K562 (cell line): Measurements from ENCODE around the gene BLM. TPM values are rescaled to one million over a fixed set of nuclear protein-coding genes. Genes with fewer than 3 reads are reported as not detected.

Experiments used
- ATAC-seq: fragments of 200-7000 bp; cut with Tn5 transposase; 3 replicates; pipeline ENCODE4 v1.9.1; 2020; ENCODE audit warnings: moderate library complexity
- BruUV-seq: library from RNA; stranded (reverse); fragments of 400-500 nt; replicated peaks from 2 replicates; lab custom pipeline; 2021; lab: Mats Ljungman, UMichigan
- CTCF ChIA-PET: fragments of 300-600 bp; formaldehyde crosslinking; extraction: SDS; loops from one replicate; lab custom pipeline; 2021; ENCODE audit warnings: low intra/inter-chr PET ratio; lab: Yijun Ruan, JAX
- POLR2A ChIA-PET: fragments of 300-600, 350-650 bp; sonication (Branson Sonifier 250); formaldehyde crosslinking; extraction: SDS; loops from one replicate; lab custom pipeline; 2021; ENCODE audit warnings: antibody characterized with exemption, inconsistent platforms; lab: Yijun Ruan, JAX
- DNase-seq, 4 experiments: peaks; one replicate each; pipeline versions ENCODE4 v3.0.0 to v3.0.0-alpha.2; 2011 to 2018; ENCODE audit warnings: low spot score in 3 of 4, mixed read lengths in 3 of 4; ENCODE audit errors: extremely low read depth in 1 of 4
- FAIRE-seq: peaks from 2 replicates; lab custom pipeline; 2011; peaks lifted over from hg19 to GRCh38; lab: Jason Lieb, UNC
- H2AFZ ChIP-seq: 2 replicates; pipeline ENCODE4 v1.6.0; 2011; ENCODE audit warnings: low read depth, low read length, control low read depth, inconsistent platforms
- H3K27ac ChIP-seq: fragments of 200-600 bp; 3 replicates; pipeline ENCODE4 v1.8.0; 2011; ENCODE audit warnings: low read depth, mild to moderate bottlenecking, control low read depth, inconsistent platforms, low read length, moderate library complexity, mixed read lengths; ENCODE audit errors: extremely low read depth
- H3K27me3 ChIP-seq, 2 experiments: fragments of 300-600 bp in 1 of 2; 2 replicates in 1 of 2; 3 replicates in 1 of 2; pipeline versions ENCODE4 v1.6.0 to v1.8.0; 2011; ENCODE audit warnings: inconsistent platforms in 2 of 2, low read length in 2 of 2, mild to moderate bottlenecking in 1 of 2, mixed read lengths in 1 of 2, moderate library complexity in 1 of 2; ENCODE audit not compliant: control insufficient read depth in 2 of 2, insufficient read depth in 2 of 2
- H3K36me3 ChIP-seq: fragments of 300-600 bp; 3 replicates; pipeline ENCODE4 v1.8.0; 2011; ENCODE audit warnings: mild to moderate bottlenecking, low read length, inconsistent platforms; ENCODE audit not compliant: control insufficient read depth, insufficient read depth
- H3K4me1 ChIP-seq, 2 experiments: fragments of 200-600 bp in 1 of 2; replicated peaks in 1 of 2; 2 replicates in 1 of 2; 3 replicates in 1 of 2; pipeline versions ENCODE4 v1.5.1 to v1.8.0; 2011; ENCODE audit warnings: inconsistent platforms in 2 of 2, low read length in 2 of 2, mild to moderate bottlenecking in 1 of 2, mixed read lengths in 1 of 2, moderate library complexity in 1 of 2; ENCODE audit not compliant: control insufficient read depth in 2 of 2, insufficient read depth in 2 of 2
- H3K4me2 ChIP-seq: 2 replicates; pipeline ENCODE4 v1.6.1; 2011; ENCODE audit warnings: low read length, control low read depth, inconsistent platforms, mixed read lengths; ENCODE audit not compliant: insufficient read depth
- H3K4me3 ChIP-seq: fragments of 200-600 bp; sonication (generic), shearing (Covaris generic); 2 replicates; pipeline ENCODE4 v1.5.1; 2016; ENCODE audit warnings: control low read depth, inconsistent platforms
- H3K79me2 ChIP-seq: fragments of 200-600 bp; 3 replicates; pipeline ENCODE4 v1.8.0; 2011; ENCODE audit warnings: low read length, inconsistent platforms; ENCODE audit not compliant: control insufficient read depth, insufficient read depth
- H3K9ac ChIP-seq, 2 experiments: 2 replicates each; pipeline versions ENCODE4 v1.6.0 to v1.6.1; 2011; ENCODE audit warnings: low read depth in 2 of 2, low read length in 2 of 2, control low read depth in 1 of 2, inconsistent platforms in 1 of 2, mild to moderate bottlenecking in 1 of 2, mixed read lengths in 1 of 2; ENCODE audit not compliant: insufficient read depth in 1 of 2
- H3K9me1 ChIP-seq: one replicate; pipeline ENCODE4 v1.6.0; 2011; ENCODE audit warnings: inconsistent platforms, mild to moderate bottlenecking, low read length, moderate library complexity; ENCODE audit not compliant: control insufficient read depth, insufficient read depth
- H3K9me3 ChIP-seq: replicated peaks from 2 replicates; pipeline ENCODE4 v1.5.1; 2011; ENCODE audit warnings: low read depth, low read length, inconsistent platforms; ENCODE audit not compliant: control insufficient read depth, insufficient read depth
- H4K20me1 ChIP-seq: replicated peaks from 2 replicates; pipeline ENCODE4 v1.6.1; 2011; ENCODE audit warnings: low read length, inconsistent platforms, mixed read lengths; ENCODE audit not compliant: control insufficient read depth, insufficient read depth
- BCOR ChIP-seq: fragments of 450-650 bp; IDR thresholded peaks from 2 replicates; pipeline ENCODE4 v1.6.1; 2016
- CREB1 ChIP-seq, 2 experiments: sonication (generic) in 1 of 2; formaldehyde crosslinking in 1 of 2; IDR thresholded peaks; 2 replicates each; pipeline versions ENCODE4 v1.6.1 to v1.8.0; 2012 to 2022; ENCODE audit warnings: inconsistent platforms in 1 of 2, mild to moderate bottlenecking in 1 of 2, missing genetic modification reagents in 1 of 2, moderate library complexity in 1 of 2
- KDM1A ChIP-seq, 2 experiments: fragments of 450-650 bp; IDR thresholded peaks; 2 replicates each; pipeline ENCODE4 v1.6.1; 2016; ENCODE audit warnings: mild to moderate bottlenecking in 2 of 2
- ZC3H4 ChIP-seq: sonication (generic); formaldehyde crosslinking; IDR thresholded peaks from 2 replicates; pipeline ENCODE4 v1.9.0; 2021; ENCODE audit warnings: missing genetic modification reagents, borderline replicate concordance
- ZFP36 ChIP-seq: fragments of 150-350 bp; IDR thresholded peaks from 2 replicates; pipeline ENCODE4 v1.6.1; 2018; ENCODE audit warnings: low read length, low read depth; ENCODE audit not compliant: partially characterized antibody
- ZNF316 ChIP-seq: fragments of 450-650 bp; IDR thresholded peaks from 2 replicates; pipeline ENCODE4 v1.6.1; 2016
- ZNF584 ChIP-seq: fragments of 200-800 bp; sonication (Bioruptor generic); IDR thresholded peaks from 2 replicates; pipeline ENCODE4 v1.6.1; 2016; ENCODE audit warnings: low read depth, mild to moderate bottlenecking, missing genetic modification characterization, missing compliant biosample characterization
- WGBS: fragments of 100-300 bp; shearing (Covaris generic); methylation state at CpG from one replicate; pipeline ENCODE4 v1.1.6; 2016; ENCODE audit warnings: low coverage, mixed read lengths; ENCODE audit not compliant: insufficient coverage; ENCODE audit errors: missing lambda C conversion rate; 5-methylcytosine and 5-hydroxymethylcytosine counted together
- in situ Hi-C: fragments of 300-500 bp; cut with MboI; formaldehyde crosslinking; loops from 4 replicates; pipeline ENCODE4 v1.15.0; 2018; ENCODE audit warnings: inconsistent platforms, mixed read lengths
- intact Hi-C: fragments of 100-400 bp; cut with micrococcal nuclease; formaldehyde crosslinking; loops from 2 replicates; pipeline ENCODE4 v1.14.2; 2022
- polyA plus RNA-seq, 8 experiments: library from polyadenylated mRNA; depleted of rRNA in 4 of 8; stranded (reverse) in 5 of 8; unstranded in 3 of 8; fragments of >200 nt; fragmentation: Nextera tagmentation in 2 of 8; fragmentation: Illumina TruSeq in 1 of 8; extraction: Ambion mirVana in 2 of 8; extraction: Trizol in 1 of 8; gene quantifications; 2 replicates each; pipeline versions ENCODE4 v1.2.1 to v1.2.3, GENCODE V29; 2011 to 2014; ENCODE audit warnings: inconsistent platforms in 1 of 8, missing spikeins in 1 of 8
- total RNA-seq, 7 experiments: library from RNA; depleted of rRNA in 6 of 7; stranded (reverse); fragments of >200 nt in 6 of 7; fragmentation: Illumina TruSeq in 2 of 7; extraction: Trizol in 2 of 7; gene quantifications; 2 replicates each; pipeline versions ENCODE4 v1.2.1 to v1.2.3, GENCODE V29; 2011 to 2021; ENCODE audit warnings: low replicate concordance in 1 of 7

BLM gene
- total and polyA plus RNA-seq, 9 of the 15 experiments (the other 6 are each of a cell fraction or from before 2014, with no cell fraction given), result 21.0 to 56.0 (median 43.9) TPM

DNA sequence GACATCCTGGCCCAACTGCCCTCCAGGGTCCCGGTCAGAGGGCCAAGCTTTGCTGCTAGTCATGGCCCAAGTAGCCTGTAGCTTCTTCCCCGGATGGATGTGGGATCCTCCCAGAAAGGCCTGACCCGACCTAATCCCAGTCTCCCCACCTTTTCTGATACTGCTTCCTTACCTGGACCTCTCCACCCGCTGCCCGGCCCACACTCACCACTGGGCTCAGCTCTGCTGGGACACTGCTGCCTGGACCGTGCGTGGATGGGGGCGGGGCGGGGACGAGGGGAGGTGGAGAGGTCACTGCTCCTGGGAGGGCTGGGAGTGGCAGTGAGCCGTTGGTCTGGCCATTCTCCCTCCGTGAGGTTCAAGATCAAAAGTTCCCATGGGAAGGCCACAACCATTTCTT is 111.0 kb downstream of the BLM start:
- TF ChIP-seq ZNF316 (no peak), CREB1 (IDR thresholded peaks at IDR 0.05) (no peak), CREB1 (CRISPR knock-in tag; IDR thresholded peaks at IDR 0.05) (0 out of 2 replicates have a peak, but pooled peaks have one; percentile 26)
- H4K20me1 ChIP-seq, result no peaks in the 10 kb centered on the region
- no TSS peak for BruUV-seq
- intact Hi-C loops (no loop called here), in situ Hi-C loops (no loop called here)
- ATAC-seq (peak; percentile 39), DNase-seq (peak in 1 of 4 experiments; percentile 16), FAIRE-seq (no peak)
- 65% methylated on average over 5 of the region's 12 CpGs for WGBS
- peak overlapping the region in 1 of 2 experiments; percentile 71; a peak in 2 of 4 replicates for H3K9ac ChIP-seq
- no peak overlapping the region for H3K27ac ChIP-seq
- no peaks in the 10 kb centered on the region for H3K79me2 ChIP-seq
- no peaks in the 10 kb centered on the region for H3K9me1 ChIP-seq
- CTCF ChIA-PET, result no interaction called here
- H2AFZ ChIP-seq, result peak overlapping the region; percentile 40; the same call in 1 of the 2 replicates
- H3K4me2 ChIP-seq, result no peak overlapping the region
- POLR2A ChIA-PET, result interaction anchor here (1.0 kb wide), 1 partner anchor 16 kb away, joined by 3 read pairs; no protein-coding TSS in a partner anchor
- no peaks in the 10 kb centered on the region; the same call in 1 of the 2 replicates for H3K9me3 ChIP-seq
- H3K36me3 ChIP-seq, result no peaks in the 10 kb centered on the region
- H3K27me3 ChIP-seq, result no peaks in the 10 kb centered on the region
- no peak overlapping the region for H3K4me3 ChIP-seq
- peaks cover 6 to 35% of the 10 kb centered on the region in 2 experiments; a peak in 4 of 5 replicates for H3K4me1 ChIP-seq

DNA sequence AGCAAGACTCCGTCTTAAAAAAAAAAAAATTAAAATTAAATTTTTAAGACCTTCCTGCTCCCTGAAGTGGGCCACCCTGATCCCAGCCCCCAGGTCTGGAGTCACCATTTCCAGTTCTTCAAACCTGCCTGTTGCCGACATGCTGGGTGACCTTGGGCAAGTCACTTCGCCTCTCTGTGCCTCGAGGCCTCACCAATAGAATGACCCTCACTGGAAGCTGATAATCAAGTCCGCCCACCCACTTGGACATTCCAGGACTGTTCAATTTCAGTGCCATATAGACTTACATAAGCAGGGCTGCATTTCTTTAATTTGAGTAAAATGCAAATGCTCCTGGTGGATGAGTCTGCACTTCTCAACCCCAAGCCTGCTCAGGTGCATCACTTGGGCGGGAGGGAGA is 112.0 kb downstream of the BLM start:
- no TSS peak for BruUV-seq
- ChIA-PET CTCF (no interaction called here), POLR2A (no interaction called here)
- peaks cover 7 to 33% of the 10 kb centered on the region in 2 experiments; a peak in 4 of 5 replicates for H3K4me1 ChIP-seq
- H3K9ac ChIP-seq, result no peak overlapping the region
- FAIRE-seq (no peak), DNase-seq (no peak), ATAC-seq (no peak)
- H4K20me1 ChIP-seq, result no peaks in the 10 kb centered on the region
- no peak for TF ChIP-seq ZC3H4 (CRISPR knock-in tag)
- no peak for TF ChIP-seq ZNF584 (CRISPR knock-in tag)
- peak; percentile 52 for TF ChIP-seq ZFP36
- TF ChIP-seq BCOR, result peak; percentile 67; the same call in 1 of the 2 replicates
- peak in 1 of 2 experiments; percentile 9; a peak in 1 of 4 replicates for TF ChIP-seq KDM1A (IDR thresholded peaks at IDR 0.05)
- no peak overlapping the region for H3K4me2 ChIP-seq
- no peaks in the 10 kb centered on the region; the same call in 1 of the 2 replicates for H3K9me3 ChIP-seq
- H3K79me2 ChIP-seq, result no peaks in the 10 kb centered on the region
- 80% methylated on average over 6 of the region's 6 CpGs for WGBS
- no peak overlapping the region for H2AFZ ChIP-seq
- H3K27me3 ChIP-seq, result no peaks in the 10 kb centered on the region
- no peaks in the 10 kb centered on the region for H3K9me1 ChIP-seq
- H3K36me3 ChIP-seq, result no peaks in the 10 kb centered on the region
- H3K27ac ChIP-seq, result no peak overlapping the region
- intact Hi-C loops (no loop called here), in situ Hi-C loops (no loop called here)
- no peak overlapping the region for H3K4me3 ChIP-seq
